K562 (cell line): ENCODE data around the gene LTA4H. TPM values are rescaled to one million over a fixed set of nuclear protein-coding genes. Genes with fewer than 3 reads are reported as not detected.

Source experiments
- NCOR1 ChIP-seq: fragments of 450-650 bp; IDR thresholded peaks from 2 replicates; pipeline ENCODE4 v1.6.1; 2016; ENCODE audit warnings: mild to moderate bottlenecking, moderate library complexity
- REST ChIP-seq, 2 experiments: fragments of 450-650 bp; formaldehyde crosslinking in 1 of 2; IDR thresholded peaks; 2 replicates each; pipeline versions ENCODE4 v1.4.0 to v1.6.1; 2014 to 2020; ENCODE audit warnings: mild to moderate bottlenecking in 2 of 2, borderline replicate concordance in 1 of 2, low read depth in 1 of 2
- polyA plus RNA-seq, 8 experiments: library from polyadenylated mRNA; depleted of rRNA in 4 of 8; stranded (reverse) in 5 of 8; unstranded in 3 of 8; fragments of >200 nt; fragmentation: Nextera tagmentation in 2 of 8; fragmentation: Illumina TruSeq in 1 of 8; extraction: Ambion mirVana in 2 of 8; extraction: Trizol in 1 of 8; gene quantifications; 2 replicates each; pipeline versions ENCODE4 v1.2.1 to v1.2.3, GENCODE V29; 2011 to 2014; ENCODE audit warnings: inconsistent platforms in 1 of 8, missing spikeins in 1 of 8
- total RNA-seq, 7 experiments: library from RNA; depleted of rRNA in 6 of 7; stranded (reverse); fragments of >200 nt in 6 of 7; fragmentation: Illumina TruSeq in 2 of 7; extraction: Trizol in 2 of 7; gene quantifications; 2 replicates each; pipeline versions ENCODE4 v1.2.1 to v1.2.3, GENCODE V29; 2011 to 2021; ENCODE audit warnings: low replicate concordance in 1 of 7

Gene LTA4H
- total and polyA plus RNA-seq, 9 of the 15 experiments (the other 6 are each of a cell fraction or from before 2014, with no cell fraction given), result 25.2 to 58.1 (median 40.5) TPM

GRCh38 chr12:96078231-96079135 lies 43.1 kb upstream of the LTA4H start (continued):
- TF ChIP-seq REST (IDR thresholded peaks at IDR 0.05; ENCODE audit: borderline replicate concordance) (peak; percentile 35), REST (CRISPR knock-in tag; IDR thresholded peaks at IDR 0.05; ENCODE audit: low read depth) (no peak), NCOR1 (no peak)
